Measurements from ENCODE around the gene PLCH1.

Gene PLCH1

GRCh38 chr3:155364492-155364891, 380.4 kb downstream of the PLCH1 start:
- Histone ChIP-seq H3K4me2 (ENCODE audit: low read length) (no peak overlapping the region), H3K4me1 (ENCODE audit: low read length) (peaks cover 6% of the 10 kb centered on the region), H3K36me3 (replicated peaks; ENCODE audit: low read depth, low read length) (no peaks in the 10 kb centered on the region), H2AFZ (ENCODE audit: low read depth, low read length) (no peak overlapping the region), H3K9ac (ENCODE audit: low read length) (no peak overlapping the region), H3K4me3 (ENCODE audit: low read length) (no peak overlapping the region), H3K27ac (ENCODE audit: low read length) (no peak overlapping the region), H4K20me1 (ENCODE audit: insufficient read depth, low read length) (no peaks in the 10 kb centered on the region), H3K27me3 (ENCODE audit: low read depth, low read length) (no peaks in the 10 kb centered on the region), H3K9me3 (ENCODE audit: insufficient read depth, low read length) (peaks cover 4% of the 10 kb centered on the region; the same call in 1 of the 2 replicates), H3K79me2 (ENCODE audit: low read length) (no peaks in the 10 kb centered on the region)
- TF ChIP-seq EZH2phosphoT487 (IDR thresholded peaks at IDR 0.05; ENCODE audit: low read depth) (no peak), CTCF (IDR thresholded peaks at IDR 0.05; ENCODE audit: low read depth, low read length) (no peak)

- Histone ChIP-seq H4K20me1 (ENCODE audit: insufficient read depth, low read length) (no peaks in the 10 kb centered on the region), H2AFZ (ENCODE audit: low read depth, low read length) (no peak overlapping the region), H3K9me3 (ENCODE audit: insufficient read depth, low read length) (peaks cover 4% of the 10 kb centered on the region; the same call in 1 of the 2 replicates), H3K4me3 (ENCODE audit: low read length) (no peak overlapping the region), H3K27ac (ENCODE audit: low read length) (no peak overlapping the region), H3K36me3 (replicated peaks; ENCODE audit: low read depth, low read length) (no peaks in the 10 kb centered on the region), H3K79me2 (ENCODE audit: low read length) (no peaks in the 10 kb centered on the region), H3K9ac (ENCODE audit: low read length) (no peak overlapping the region), H3K4me2 (ENCODE audit: low read length) (no peak overlapping the region), H3K27me3 (ENCODE audit: low read depth, low read length) (no peaks in the 10 kb centered on the region), H3K4me1 (ENCODE audit: low read length) (peaks cover 6% of the 10 kb centered on the region)
- no peak for TF ChIP-seq EZH2phosphoT487 (IDR thresholded peaks at IDR 0.05; ENCODE audit: low read depth)
- no peak for TF ChIP-seq CTCF (IDR thresholded peaks at IDR 0.05; ENCODE audit: low read depth, low read length)
Measured at GRCh38 chr3:155363690-155364070, 381.2 kb downstream of the PLCH1 start.

- TF ChIP-seq CTCF (IDR thresholded peaks at IDR 0.05; ENCODE audit: low read depth, low read length), result no peak
- TF ChIP-seq EZH2phosphoT487 (IDR thresholded peaks at IDR 0.05; ENCODE audit: low read depth), result no peak
- Histone ChIP-seq H3K9me3 (ENCODE audit: insufficient read depth, low read length) (peaks cover 4% of the 10 kb centered on the region; the same call in 1 of the 2 replicates), H3K4me2 (ENCODE audit: low read length) (no peak overlapping the region), H3K9ac (ENCODE audit: low read length) (no peak overlapping the region), H3K27me3 (ENCODE audit: low read depth, low read length) (no peaks in the 10 kb centered on the region), H4K20me1 (ENCODE audit: insufficient read depth, low read length) (no peaks in the 10 kb centered on the region), H3K27ac (ENCODE audit: low read length) (no peak overlapping the region), H3K36me3 (replicated peaks; ENCODE audit: low read depth, low read length) (no peaks in the 10 kb centered on the region), H2AFZ (ENCODE audit: low read depth, low read length) (no peak overlapping the region), H3K4me3 (ENCODE audit: low read length) (no peak overlapping the region), H3K4me1 (ENCODE audit: low read length) (peaks cover 6% of the 10 kb centered on the region), H3K79me2 (ENCODE audit: low read length) (no peaks in the 10 kb centered on the region)
Measured at GRCh38 chr3:155362808-155363689, 381.8 kb downstream of the PLCH1 start.

GRCh38 chr3:155360281-155360680, 384.6 kb downstream of the PLCH1 start:
- Histone ChIP-seq H3K9me3 (ENCODE audit: insufficient read depth, low read length) (no peaks in the 10 kb centered on the region), H3K79me2 (ENCODE audit: low read length) (no peaks in the 10 kb centered on the region), H3K4me1 (ENCODE audit: low read length) (peaks cover 13% of the 10 kb centered on the region), H3K4me2 (ENCODE audit: low read length) (no peak overlapping the region), H2AFZ (ENCODE audit: low read depth, low read length) (no peak overlapping the region), H3K27me3 (ENCODE audit: low read depth, low read length) (no peaks in the 10 kb centered on the region), H3K9ac (ENCODE audit: low read length) (no peak overlapping the region), H3K4me3 (ENCODE audit: low read length) (no peak overlapping the region), H4K20me1 (ENCODE audit: insufficient read depth, low read length) (no peaks in the 10 kb centered on the region), H3K36me3 (replicated peaks; ENCODE audit: low read depth, low read length) (no peaks in the 10 kb centered on the region), H3K27ac (ENCODE audit: low read length) (no peak overlapping the region)
- TF ChIP-seq EZH2phosphoT487 (IDR thresholded peaks at IDR 0.05; ENCODE audit: low read depth) (no peak), CTCF (IDR thresholded peaks at IDR 0.05; ENCODE audit: low read depth, low read length) (no peak)
